ENCODE measurements around the gene FARP2. TPM values are rescaled to one million over a fixed set of nuclear protein-coding genes. Genes with fewer than 3 reads are reported as not detected.

Gene FARP2
- total RNA-seq, 1 experiment from 2014 or later, result 59.0 TPM

DNA sequence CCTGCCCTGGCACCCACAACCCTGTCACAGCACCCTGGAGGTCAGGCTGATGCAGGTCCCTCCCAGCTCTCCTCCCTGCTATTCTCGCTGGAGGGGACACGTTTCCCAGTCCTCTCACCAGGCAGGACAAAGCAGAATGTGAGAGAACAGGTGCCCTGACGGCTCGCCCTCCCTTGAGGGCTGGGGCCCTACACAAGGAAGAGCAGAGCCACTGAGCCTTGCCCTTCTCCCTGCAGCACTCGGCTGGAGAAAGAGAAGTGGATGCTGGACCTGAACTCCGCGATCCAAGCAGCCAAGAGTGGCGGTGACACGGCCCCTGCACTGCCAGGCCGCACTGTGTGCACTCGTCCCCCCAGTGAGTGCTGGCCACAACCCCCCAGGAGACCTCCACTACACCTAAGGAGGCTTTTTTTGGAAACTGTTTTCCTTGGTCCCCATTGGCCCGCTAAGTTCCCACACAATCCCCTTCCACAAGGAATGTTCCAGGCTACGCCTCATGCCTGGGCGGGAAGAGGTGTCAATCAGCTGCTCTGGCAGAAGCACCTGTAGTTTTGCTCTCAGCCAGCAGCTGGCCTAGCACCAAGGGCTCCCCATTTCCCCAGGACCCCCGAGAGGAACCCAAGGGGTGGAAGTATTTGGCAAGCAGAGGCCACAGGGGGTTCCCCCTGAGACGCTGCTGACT, 134.9 kb downstream of the FARP2 start:
- intact Hi-C loops (cut with micrococcal nuclease; ENCODE audit: unreplicated experiment), result no loop called here
- TF ChIP-seq CTCF (IDR thresholded peaks at IDR 0.05; ENCODE audit: unreplicated experiment), result no peak
- H3K27ac Mint-ChIP-seq (ENCODE audit: unreplicated experiment), result peak overlapping the region; percentile 58
- CTCF ChIA-PET, result no interaction called here
- H3K36me3 Mint-ChIP-seq (ENCODE audit: insufficient read depth, unreplicated experiment), result peaks cover 41% of the 10 kb centered on the region
- H3K27me3 Mint-ChIP-seq (ENCODE audit: unreplicated experiment), result no peaks in the 10 kb centered on the region
- DNase-seq, result no peak
- no TSS peak for BruUV-seq (replicated peaks)
- H3K4me1 Mint-ChIP-seq (ENCODE audit: low read depth, unreplicated experiment), result no peaks in the 10 kb centered on the region
- H3K9me3 Mint-ChIP-seq (ENCODE audit: low read depth, unreplicated experiment), result no peaks in the 10 kb centered on the region
- H3K4me3 Mint-ChIP-seq (ENCODE audit: low read depth, unreplicated experiment), result no peak overlapping the region

DNA sequence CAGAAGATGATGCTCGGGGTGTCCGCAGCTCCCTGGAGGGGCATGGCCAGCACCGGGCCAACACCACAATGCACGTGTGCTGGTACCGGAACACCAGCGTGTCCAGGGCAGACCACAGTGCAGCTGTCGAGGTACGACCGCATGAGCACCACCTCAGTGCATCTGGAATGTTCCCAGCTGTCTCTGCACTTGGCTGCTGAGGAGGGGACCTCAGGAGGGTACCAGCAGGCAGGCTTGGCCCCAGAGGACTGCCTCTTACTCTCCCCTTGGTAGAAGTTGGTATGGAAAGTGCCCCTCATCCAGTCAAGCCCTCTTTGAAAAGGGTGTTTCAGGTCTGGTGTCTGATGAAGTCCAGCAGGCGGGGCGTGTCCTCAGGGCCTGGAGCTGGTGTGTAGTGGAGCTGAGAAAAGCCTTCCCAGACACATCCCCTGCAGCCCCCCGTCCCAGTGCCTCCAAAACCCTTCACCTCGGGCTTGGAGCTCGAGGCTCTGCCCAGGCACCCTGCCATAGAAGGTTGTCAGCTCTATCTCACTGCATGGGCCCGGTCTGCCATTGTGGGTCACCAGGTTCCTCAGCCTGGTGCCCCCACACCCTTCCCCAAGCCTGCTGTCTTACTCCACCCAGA, 135.6 kb downstream of the FARP2 start:
- H3K4me1 Mint-ChIP-seq (ENCODE audit: low read depth, unreplicated experiment), result no peaks in the 10 kb centered on the region
- no peak for TF ChIP-seq CTCF (IDR thresholded peaks at IDR 0.05; ENCODE audit: unreplicated experiment)
- H3K9me3 Mint-ChIP-seq (ENCODE audit: low read depth, unreplicated experiment), result no peaks in the 10 kb centered on the region
- CTCF ChIA-PET, result interaction anchor here (0.6 kb wide), 1 partner anchor 16 kb away, joined by 3 read pairs; no protein-coding TSS in a partner anchor
- no TSS peak for BruUV-seq (replicated peaks)
- no peak for DNase-seq
- H3K27ac Mint-ChIP-seq (ENCODE audit: unreplicated experiment), result no peak overlapping the region
- no peak overlapping the region for H3K4me3 Mint-ChIP-seq (ENCODE audit: low read depth, unreplicated experiment)
- peaks cover 45% of the 10 kb centered on the region for H3K36me3 Mint-ChIP-seq (ENCODE audit: insufficient read depth, unreplicated experiment)
- intact Hi-C loops (cut with micrococcal nuclease; ENCODE audit: unreplicated experiment), result no loop called here
- no peaks in the 10 kb centered on the region for H3K27me3 Mint-ChIP-seq (ENCODE audit: unreplicated experiment)

- intact Hi-C loops (cut with micrococcal nuclease; ENCODE audit: unreplicated experiment), result no loop called here
- Mint-ChIP-seq H3K4me3 (ENCODE audit: low read depth, unreplicated experiment) (no peak overlapping the region), H3K9me3 (ENCODE audit: low read depth, unreplicated experiment) (no peaks in the 10 kb centered on the region), H3K27ac (ENCODE audit: unreplicated experiment) (no peak overlapping the region), H3K27me3 (ENCODE audit: unreplicated experiment) (no peaks in the 10 kb centered on the region), H3K4me1 (ENCODE audit: low read depth, unreplicated experiment) (no peaks in the 10 kb centered on the region), H3K36me3 (ENCODE audit: insufficient read depth, unreplicated experiment) (peaks cover 46% of the 10 kb centered on the region)
- CTCF ChIA-PET, result interaction anchor here (0.6 kb wide), 1 partner anchor 16 kb away, joined by 3 read pairs; no protein-coding TSS in a partner anchor
- no TSS peak for BruUV-seq (replicated peaks)
- no peak for TF ChIP-seq CTCF (IDR thresholded peaks at IDR 0.05; ENCODE audit: unreplicated experiment)
- DNase-seq, result no peak
These were observed 136.1 kb downstream of the FARP2 start for GRCh38 chr2:241492174-241492565.

DNA sequence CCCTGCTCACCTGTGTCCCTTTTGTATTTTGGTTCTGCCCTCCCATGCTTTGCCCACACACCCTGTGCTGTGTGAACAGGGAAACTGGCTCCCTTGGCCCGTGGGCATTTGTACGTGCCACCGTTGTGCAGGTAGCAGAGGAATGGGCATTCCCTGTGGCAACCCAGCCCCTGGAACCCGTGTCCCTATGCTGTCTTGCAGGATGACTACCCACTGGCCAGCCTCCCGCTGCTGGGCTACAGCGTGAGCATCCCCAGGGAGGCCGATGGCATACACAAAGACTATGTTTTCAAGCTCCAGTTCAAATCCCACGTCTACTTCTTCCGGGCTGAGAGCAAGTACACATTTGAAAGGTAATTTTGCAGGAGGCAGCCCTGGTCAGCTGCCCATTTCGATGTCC, 137.0 kb downstream of the FARP2 start:
- CTCF ChIA-PET, result no interaction called here

More for the DNA sequence above, 137.0 kb downstream of the FARP2 start:
- BruUV-seq (replicated peaks), result no TSS peak
- no peak overlapping the region for H3K4me3 Mint-ChIP-seq (ENCODE audit: low read depth, unreplicated experiment)
- TF ChIP-seq CTCF (IDR thresholded peaks at IDR 0.05; ENCODE audit: unreplicated experiment), result no peak
- H3K36me3 Mint-ChIP-seq (ENCODE audit: insufficient read depth, unreplicated experiment), result peaks cover 50% of the 10 kb centered on the region
- intact Hi-C loops (cut with micrococcal nuclease; ENCODE audit: unreplicated experiment), result no loop called here
- no peaks in the 10 kb centered on the region for H3K9me3 Mint-ChIP-seq (ENCODE audit: low read depth, unreplicated experiment)
- no peaks in the 10 kb centered on the region for H3K27me3 Mint-ChIP-seq (ENCODE audit: unreplicated experiment)
- no peak for DNase-seq
- no peaks in the 10 kb centered on the region for H3K4me1 Mint-ChIP-seq (ENCODE audit: low read depth, unreplicated experiment)
- no peak overlapping the region for H3K27ac Mint-ChIP-seq (ENCODE audit: unreplicated experiment)

Measured in Calu3 (cell line).